Endothelial cell of umbilical vein (primary cell): ENCODE measurements around the gene CCDC92B.

Experiments
- EZH2 ChIP-seq: IDR thresholded peaks from 2 replicates; pipeline ENCODE4 v1.6.1; 2012; ENCODE audit warnings: borderline replicate concordance, low read depth, mild to moderate bottlenecking, moderate library complexity, low read length, inconsistent platforms; ENCODE audit not compliant: severe bottlenecking
- FOS ChIP-seq: IDR thresholded peaks from 2 replicates; pipeline ENCODE4 v1.6.1; 2011; ENCODE audit warnings: mild to moderate bottlenecking, low read length, moderate library complexity, borderline replicate concordance; ENCODE audit not compliant: insufficient read depth
- POLR2A ChIP-seq: IDR thresholded peaks from 2 replicates; pipeline ENCODE4 v1.6.1; 2012; ENCODE audit warnings: low read depth, mild to moderate bottlenecking, control low read depth, low read length
- POLR2AphosphoS5 ChIP-seq: IDR thresholded peaks from 2 replicates; pipeline ENCODE4 v1.6.1; 2012; ENCODE audit warnings: low read depth, mild to moderate bottlenecking, control low read depth, low read length, moderate library complexity; ENCODE audit not compliant: insufficient read depth
- TF ChIP-seq, protein P1 (sequence below), 2 donors: IDR thresholded peaks; 1 replicate in 1 of 2; 2 replicates in 1 of 2; pipeline ENCODE4 v1.5.1; 2011; ENCODE audit warnings: low read length in 2 of 2, mild to moderate bottlenecking in 2 of 2, moderate library complexity in 2 of 2, control low read depth in 1 of 2, inconsistent platforms in 1 of 2, low read depth in 1 of 2; ENCODE audit not compliant: insufficient read depth in 1 of 2; ENCODE audit errors: extremely low read depth in 1 of 2

DNA sequence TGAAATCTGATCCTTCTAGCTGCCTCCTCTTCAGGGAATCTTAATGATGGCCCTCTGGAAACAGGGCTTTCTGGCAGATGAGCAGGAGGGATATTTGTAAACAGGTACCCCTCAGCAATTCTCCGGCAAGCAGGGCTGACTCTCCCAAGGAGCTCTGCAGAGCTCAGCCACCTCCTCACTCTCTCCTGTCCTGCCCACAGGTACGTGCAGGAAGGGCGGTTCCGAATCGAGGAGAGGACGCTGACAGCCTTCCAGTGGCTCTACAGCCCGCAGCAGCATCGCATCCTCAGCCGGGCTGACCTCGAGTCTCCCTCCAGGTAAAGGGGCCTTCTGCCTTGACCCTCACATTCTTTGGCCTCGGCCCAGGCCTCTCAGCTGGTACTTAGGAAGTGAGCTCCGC, 20.7 kb upstream of the CCDC92B start:
- TF ChIP-seq POLR2A (no peak), EZH2 (no peak), POLR2AphosphoS5 (no peak), FOS (no peak)
- TF ChIP-seq, protein P1, sequence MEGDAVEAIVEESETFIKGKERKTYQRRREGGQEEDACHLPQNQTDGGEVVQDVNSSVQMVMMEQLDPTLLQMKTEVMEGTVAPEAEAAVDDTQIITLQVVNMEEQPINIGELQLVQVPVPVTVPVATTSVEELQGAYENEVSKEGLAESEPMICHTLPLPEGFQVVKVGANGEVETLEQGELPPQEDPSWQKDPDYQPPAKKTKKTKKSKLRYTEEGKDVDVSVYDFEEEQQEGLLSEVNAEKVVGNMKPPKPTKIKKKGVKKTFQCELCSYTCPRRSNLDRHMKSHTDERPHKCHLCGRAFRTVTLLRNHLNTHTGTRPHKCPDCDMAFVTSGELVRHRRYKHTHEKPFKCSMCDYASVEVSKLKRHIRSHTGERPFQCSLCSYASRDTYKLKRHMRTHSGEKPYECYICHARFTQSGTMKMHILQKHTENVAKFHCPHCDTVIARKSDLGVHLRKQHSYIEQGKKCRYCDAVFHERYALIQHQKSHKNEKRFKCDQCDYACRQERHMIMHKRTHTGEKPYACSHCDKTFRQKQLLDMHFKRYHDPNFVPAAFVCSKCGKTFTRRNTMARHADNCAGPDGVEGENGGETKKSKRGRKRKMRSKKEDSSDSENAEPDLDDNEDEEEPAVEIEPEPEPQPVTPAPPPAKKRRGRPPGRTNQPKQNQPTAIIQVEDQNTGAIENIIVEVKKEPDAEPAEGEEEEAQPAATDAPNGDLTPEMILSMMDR (IDR thresholded peaks at IDR 0.05; ENCODE audit: extremely low read depth in 1 of 2, insufficient read depth in 1 of 2, low read depth in 1 of 2, low read length in 2 of 2), result no peak
